Peyer's patch (tissue), 4 donors: Measurements from ENCODE around the gene GPC5.

Source experiments
- POLR2A ChIP-seq, 2 donors: fragments of 450-650 bp; IDR thresholded peaks; one replicate each; pipeline ENCODE4 v1.5.1; 2017; ENCODE audit warnings: antibody characterized with exemption in 2 of 2, mild to moderate bottlenecking in 2 of 2, moderate library complexity in 2 of 2
- TF ChIP-seq, protein P1 (sequence below), 6 experiments: fragments of 450-650 bp in 4 of 6; fragments of 200-600 bp in 2 of 6; sonication (generic) in 1 of 6; IDR thresholded peaks; one replicate each; pipeline ENCODE4 v1.5.1; 2017 to 2019; ENCODE audit warnings: antibody characterized with exemption in 6 of 6, mild to moderate bottlenecking in 3 of 6, moderate library complexity in 1 of 6

DNA sequence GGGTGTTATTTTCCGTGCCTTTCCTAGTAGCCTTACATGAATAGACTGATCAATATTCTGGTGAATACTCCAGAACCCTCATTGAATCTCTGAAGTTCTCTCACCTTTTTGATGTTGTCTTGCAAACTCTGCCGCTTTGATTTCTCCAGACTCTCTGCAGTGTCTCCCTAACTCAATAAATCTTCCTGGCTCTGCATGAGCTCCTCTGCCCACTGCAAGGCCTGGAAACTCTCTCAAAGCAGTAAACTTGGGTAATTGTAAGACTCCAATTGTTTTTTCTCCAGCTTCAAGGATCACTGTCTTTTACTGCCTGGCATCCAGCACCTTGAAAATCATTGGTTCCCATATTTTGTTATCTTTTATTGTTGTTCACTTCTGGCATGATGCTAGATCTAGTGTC lies 198.4 kb downstream of the GPC5 start:
- TF ChIP-seq, protein P1, sequence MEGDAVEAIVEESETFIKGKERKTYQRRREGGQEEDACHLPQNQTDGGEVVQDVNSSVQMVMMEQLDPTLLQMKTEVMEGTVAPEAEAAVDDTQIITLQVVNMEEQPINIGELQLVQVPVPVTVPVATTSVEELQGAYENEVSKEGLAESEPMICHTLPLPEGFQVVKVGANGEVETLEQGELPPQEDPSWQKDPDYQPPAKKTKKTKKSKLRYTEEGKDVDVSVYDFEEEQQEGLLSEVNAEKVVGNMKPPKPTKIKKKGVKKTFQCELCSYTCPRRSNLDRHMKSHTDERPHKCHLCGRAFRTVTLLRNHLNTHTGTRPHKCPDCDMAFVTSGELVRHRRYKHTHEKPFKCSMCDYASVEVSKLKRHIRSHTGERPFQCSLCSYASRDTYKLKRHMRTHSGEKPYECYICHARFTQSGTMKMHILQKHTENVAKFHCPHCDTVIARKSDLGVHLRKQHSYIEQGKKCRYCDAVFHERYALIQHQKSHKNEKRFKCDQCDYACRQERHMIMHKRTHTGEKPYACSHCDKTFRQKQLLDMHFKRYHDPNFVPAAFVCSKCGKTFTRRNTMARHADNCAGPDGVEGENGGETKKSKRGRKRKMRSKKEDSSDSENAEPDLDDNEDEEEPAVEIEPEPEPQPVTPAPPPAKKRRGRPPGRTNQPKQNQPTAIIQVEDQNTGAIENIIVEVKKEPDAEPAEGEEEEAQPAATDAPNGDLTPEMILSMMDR (IDR thresholded peaks at IDR 0.05): no peak
- TF ChIP-seq POLR2A (IDR thresholded peaks at IDR 0.05): no peak
